IgD-negative memory B cell (primary cell): ENCODE measurements around the gene DPP10. TPM values are rescaled to one million over a fixed set of nuclear protein-coding genes. Genes with fewer than 3 reads are reported as not detected.
"Not testable (repeated sequence)": the region's sequence is repeated elsewhere in the genome, so short reads cannot be mapped to it uniquely, and the experiment has no call there.

Experiments
- H3K27ac Mint-ChIP-seq, 3 donors: one replicate each; pipeline ENCODE4 v1.8.0; 2020 to 2022; ENCODE audit warnings: mild to moderate bottlenecking in 3 of 3, mixed read lengths in 3 of 3, moderate library complexity in 1 of 3
- H3K27me3 Mint-ChIP-seq: one replicate; pipeline ENCODE4 v1.8.0; 2021; ENCODE audit warnings: mixed read lengths
- H3K36me3 Mint-ChIP-seq: one replicate; pipeline ENCODE4 v1.8.0; 2020; ENCODE audit warnings: mild to moderate bottlenecking, mixed read lengths
- H3K4me1 Mint-ChIP-seq, 3 donors: one replicate each; pipeline ENCODE4 v1.8.0; 2020 to 2022; ENCODE audit warnings: mixed read lengths in 3 of 3, mild to moderate bottlenecking in 1 of 3
- H3K4me3 Mint-ChIP-seq, 4 donors: one replicate each; pipeline ENCODE4 v1.8.0; 2020 to 2022; ENCODE audit warnings: mild to moderate bottlenecking in 4 of 4, mixed read lengths in 4 of 4, moderate library complexity in 3 of 4
- H3K9me3 Mint-ChIP-seq, 3 donors: one replicate each; pipeline ENCODE4 v1.8.0; 2020 to 2021; ENCODE audit warnings: mixed read lengths in 3 of 3, mild to moderate bottlenecking in 1 of 3
- polyA plus RNA-seq: library from polyadenylated mRNA; unstranded; fragments of 300-500 nt; fragmentation: Illumina TruSeq; gene quantifications from one replicate; pipeline ENCODE4 v1.2.3, GENCODE V29; 2021

Gene DPP10
- polyA plus RNA-seq, 1 donor from 2014 or later, result not detected

GRCh38 chr2:115075800-115076199, 633.4 kb downstream of the DPP10 start:
- no peaks in the 10 kb centered on the region for H3K36me3 Mint-ChIP-seq
- H3K9me3 Mint-ChIP-seq, result peaks cover 2 to 6% (median 4%) of the 10 kb centered on the region in 3 donors
- no peak overlapping the region for H3K27ac Mint-ChIP-seq
- no peaks in the 10 kb centered on the region for H3K27me3 Mint-ChIP-seq
- H3K4me3 Mint-ChIP-seq, result no peak overlapping the region
- no peaks in the 10 kb centered on the region for H3K4me1 Mint-ChIP-seq

DNA sequence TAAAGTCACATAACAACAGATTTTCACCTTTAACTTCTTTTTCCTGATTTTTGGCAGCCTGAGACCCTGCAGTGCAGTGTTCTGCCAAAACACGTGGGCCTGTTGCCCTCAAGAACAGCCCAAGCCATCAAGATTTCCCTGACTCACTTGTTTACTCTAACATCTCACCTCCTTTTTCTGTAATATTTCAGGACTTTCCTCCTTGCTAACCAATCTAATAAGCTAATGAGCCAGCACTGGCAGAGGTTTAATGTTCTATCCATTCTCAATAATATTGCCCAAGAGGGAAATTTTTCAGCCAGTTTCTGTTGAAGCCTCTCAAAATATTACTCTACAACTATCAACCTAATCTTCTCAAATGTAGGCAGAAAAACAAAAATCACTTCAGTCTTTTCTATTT, 635.2 kb downstream of the DPP10 start:
- Mint-ChIP-seq H3K36me3 (no peaks in the 10 kb centered on the region), H3K9me3 (peaks cover 0 to 2% (median 2%) of the 10 kb centered on the region in 3 donors), H3K4me3 (no peak overlapping the region), H3K4me1 (no peaks in the 10 kb centered on the region), H3K27ac (no peak overlapping the region), H3K27me3 (no peaks in the 10 kb centered on the region)

DNA sequence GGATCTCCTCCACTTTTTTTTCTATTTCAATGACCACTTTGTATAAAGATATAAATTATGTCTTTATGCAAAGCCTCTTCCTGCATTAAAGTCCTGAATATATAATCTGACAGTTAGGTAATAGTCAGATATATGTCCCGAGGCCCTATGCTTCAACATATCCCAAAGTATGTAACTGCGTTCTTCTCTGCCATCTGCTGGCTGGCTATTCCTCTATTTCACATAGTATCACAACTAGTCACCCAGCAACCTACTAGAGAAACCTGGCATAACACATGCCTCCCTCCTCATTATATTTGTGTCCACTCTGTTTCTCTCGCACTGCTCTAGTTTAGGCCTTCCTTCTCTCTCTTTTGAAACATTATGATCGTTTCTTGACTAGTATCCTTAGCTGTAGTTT, 640.8 kb downstream of the DPP10 start:
- Mint-ChIP-seq H3K27ac (no peak overlapping the region), H3K4me1 (no peaks in the 10 kb centered on the region), H3K4me3 (no peak overlapping the region), H3K27me3 (peaks cover 1% of the 10 kb centered on the region), H3K9me3 (peaks cover 4 to 5% (median 5%) of the 10 kb centered on the region in 3 donors), H3K36me3 (no peaks in the 10 kb centered on the region)

DNA sequence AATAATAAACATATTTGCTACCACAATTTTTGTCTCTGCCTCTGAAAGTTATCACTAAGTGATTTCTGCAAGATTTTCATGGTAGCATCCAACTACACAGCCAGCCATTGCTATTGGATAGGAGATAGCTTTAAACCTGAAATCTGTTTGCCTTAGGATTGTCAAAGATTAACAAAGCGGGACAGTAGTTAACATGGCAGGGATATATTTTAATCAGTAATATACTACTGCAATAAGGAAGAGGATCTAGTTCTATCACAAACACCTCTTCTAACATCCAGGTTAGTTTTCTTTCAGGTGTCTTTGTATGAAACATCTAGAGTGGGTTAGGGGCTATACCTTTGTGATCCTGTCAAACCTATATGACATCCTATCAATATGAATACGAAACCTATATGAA, 641.3 kb downstream of the DPP10 start:
- no peaks in the 10 kb centered on the region for H3K4me1 Mint-ChIP-seq
- no peak overlapping the region for H3K27ac Mint-ChIP-seq
- no peaks in the 10 kb centered on the region for H3K36me3 Mint-ChIP-seq
- no peak overlapping the region for H3K4me3 Mint-ChIP-seq
- peaks cover 4 to 5% (median 5%) of the 10 kb centered on the region in 3 donors for H3K9me3 Mint-ChIP-seq
- peaks cover 1% of the 10 kb centered on the region for H3K27me3 Mint-ChIP-seq

- Mint-ChIP-seq H3K4me1 (no peaks in the 10 kb centered on the region), H3K27ac (no peak overlapping the region), H3K36me3 (no peaks in the 10 kb centered on the region), H3K27me3 (peaks cover 1% of the 10 kb centered on the region), H3K4me3 (no peak overlapping the region), H3K9me3 (peaks cover 4 to 5% (median 4%) of the 10 kb centered on the region in 3 donors)
Observed at GRCh38 chr2:115084446-115084845, 642.0 kb downstream of the DPP10 start.

GRCh38 chr2:115086051-115086620, 643.7 kb downstream of the DPP10 start:
- not testable (repeated sequence) for H3K4me3 Mint-ChIP-seq, H3K27me3 Mint-ChIP-seq, H3K9me3 Mint-ChIP-seq, H3K36me3 Mint-ChIP-seq, H3K27ac Mint-ChIP-seq, H3K4me1 Mint-ChIP-seq

DNA sequence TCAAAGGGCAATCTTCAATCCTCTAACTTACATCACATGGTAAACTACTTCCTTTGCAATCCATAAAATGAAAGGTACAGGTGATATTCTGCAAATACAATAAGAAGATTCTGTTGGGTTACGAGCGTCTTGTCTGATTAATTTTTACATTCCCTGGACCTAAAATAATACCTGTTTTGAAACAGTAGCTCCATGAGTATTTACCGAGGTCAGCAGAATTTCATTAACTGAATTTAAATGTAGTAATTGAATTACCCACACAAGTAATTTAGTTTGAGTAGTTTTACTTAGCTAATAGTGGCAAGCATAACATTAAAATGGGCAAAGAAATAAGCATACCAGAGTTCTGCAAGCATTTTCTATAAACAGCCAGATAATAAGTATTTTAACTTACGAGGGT, 652.0 kb downstream of the DPP10 start:
- peaks cover 0 to 8% (median 7%) of the 10 kb centered on the region in 3 donors for H3K9me3 Mint-ChIP-seq
- no peak overlapping the region for H3K27ac Mint-ChIP-seq
- no peaks in the 10 kb centered on the region for H3K36me3 Mint-ChIP-seq
- H3K27me3 Mint-ChIP-seq, result no peaks in the 10 kb centered on the region
- H3K4me3 Mint-ChIP-seq, result no peak overlapping the region
- H3K4me1 Mint-ChIP-seq, result no peaks in the 10 kb centered on the region

DNA sequence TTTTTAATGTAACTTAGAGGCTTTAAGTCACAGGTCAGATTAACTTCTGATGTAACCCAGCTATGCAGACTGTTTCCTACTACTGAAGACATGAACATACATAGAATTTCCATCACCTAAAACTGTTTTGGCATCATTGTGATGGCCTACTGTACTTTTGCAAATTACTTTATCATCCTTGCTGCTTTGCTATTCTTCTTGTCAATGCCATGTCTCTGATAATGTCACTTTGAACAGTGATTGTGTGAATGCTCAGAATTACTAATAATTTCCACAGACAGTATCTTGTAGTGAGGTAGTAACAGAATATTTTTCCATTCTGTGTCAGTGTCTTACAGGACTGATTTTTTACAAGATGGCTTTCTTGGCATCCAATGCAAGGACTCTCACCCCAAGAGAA, 663.5 kb downstream of the DPP10 start:
- Mint-ChIP-seq H3K9me3 (peaks cover 0 to 4% (median 3%) of the 10 kb centered on the region in 3 donors), H3K4me3 (no peak overlapping the region), H3K27ac (no peak overlapping the region), H3K4me1 (no peaks in the 10 kb centered on the region), H3K36me3 (no peaks in the 10 kb centered on the region), H3K27me3 (no peaks in the 10 kb centered on the region)

DNA sequence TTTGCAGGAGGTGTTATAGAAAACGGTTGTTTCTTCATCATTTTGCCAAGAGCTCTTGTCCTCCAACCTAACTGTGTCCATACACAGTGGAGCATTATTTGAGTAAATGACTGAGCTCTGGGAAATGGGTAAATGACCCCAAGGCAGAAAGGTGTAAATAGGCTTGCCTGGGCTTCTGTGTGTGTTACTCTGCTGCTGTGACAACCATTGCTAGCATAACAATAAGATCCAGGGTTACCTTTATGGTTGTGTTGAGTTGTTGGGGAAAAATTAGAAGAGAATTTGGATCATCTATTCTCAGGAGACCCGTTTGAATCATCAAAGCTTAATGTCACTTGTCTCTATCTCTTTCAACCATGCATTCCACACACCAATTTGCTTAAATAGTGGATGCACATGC, 672.7 kb downstream of the DPP10 start:
- no peaks in the 10 kb centered on the region for H3K36me3 Mint-ChIP-seq
- H3K27ac Mint-ChIP-seq, result no peak overlapping the region
- no peak overlapping the region for H3K4me3 Mint-ChIP-seq
- peaks cover 0 to 1% (median 0%) of the 10 kb centered on the region in 3 donors for H3K4me1 Mint-ChIP-seq
- peaks cover 3 to 4% (median 3%) of the 10 kb centered on the region in 3 donors for H3K9me3 Mint-ChIP-seq
- H3K27me3 Mint-ChIP-seq, result no peaks in the 10 kb centered on the region

GRCh38 chr2:115118306-115118705, 675.9 kb downstream of the DPP10 start:
- no peak overlapping the region for H3K27ac Mint-ChIP-seq
- H3K9me3 Mint-ChIP-seq, result peaks cover 1 to 5% (median 4%) of the 10 kb centered on the region in 3 donors
- no peak overlapping the region for H3K4me3 Mint-ChIP-seq
- H3K4me1 Mint-ChIP-seq, result peaks cover 0 to 1% (median 0%) of the 10 kb centered on the region in 3 donors
- no peaks in the 10 kb centered on the region for H3K36me3 Mint-ChIP-seq
- H3K27me3 Mint-ChIP-seq, result no peaks in the 10 kb centered on the region

DNA sequence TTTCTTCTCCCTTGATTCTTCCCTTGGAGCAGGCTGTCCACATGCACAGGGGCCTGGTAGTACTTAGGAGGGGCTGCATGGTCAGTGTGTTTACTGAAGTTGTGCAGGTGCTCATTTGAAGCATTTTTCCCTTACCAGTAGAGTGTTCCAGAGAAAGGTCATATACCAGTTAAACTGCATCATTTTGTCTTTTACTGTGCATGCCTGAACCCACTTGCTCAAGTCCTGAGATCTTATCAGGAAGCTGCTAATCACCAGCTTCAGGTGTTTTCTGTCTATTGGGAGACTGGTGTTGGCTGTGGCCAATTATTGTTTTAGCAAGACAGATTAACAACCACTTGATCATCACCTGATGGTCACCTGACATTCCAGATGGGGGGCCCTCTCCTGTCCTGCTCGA, 676.6 kb downstream of the DPP10 start:
- Mint-ChIP-seq H3K27ac (no peak overlapping the region), H3K4me1 (peaks cover 0 to 1% (median 0%) of the 10 kb centered on the region in 3 donors), H3K4me3 (no peak overlapping the region), H3K36me3 (no peaks in the 10 kb centered on the region), H3K27me3 (no peaks in the 10 kb centered on the region), H3K9me3 (peaks cover 1 to 4% (median 2%) of the 10 kb centered on the region in 3 donors)

GRCh38 chr2:115122701-115123100, 680.3 kb downstream of the DPP10 start:
- peaks cover 2 to 4% (median 3%) of the 10 kb centered on the region in 3 donors for H3K9me3 Mint-ChIP-seq
- H3K27ac Mint-ChIP-seq, result no peak overlapping the region
- no peak overlapping the region for H3K4me3 Mint-ChIP-seq
- peaks cover 0 to 1% (median 0%) of the 10 kb centered on the region in 3 donors for H3K4me1 Mint-ChIP-seq
- no peaks in the 10 kb centered on the region for H3K27me3 Mint-ChIP-seq
- no peaks in the 10 kb centered on the region for H3K36me3 Mint-ChIP-seq

- Mint-ChIP-seq H3K9me3 (peaks cover 2 to 5% (median 3%) of the 10 kb centered on the region in 3 donors), H3K4me3 (no peak overlapping the region), H3K27me3 (no peaks in the 10 kb centered on the region), H3K4me1 (no peaks in the 10 kb centered on the region), H3K27ac (no peak overlapping the region), H3K36me3 (no peaks in the 10 kb centered on the region)
Observed at GRCh38 chr2:115124817-115125216, 682.4 kb downstream of the DPP10 start.

DNA sequence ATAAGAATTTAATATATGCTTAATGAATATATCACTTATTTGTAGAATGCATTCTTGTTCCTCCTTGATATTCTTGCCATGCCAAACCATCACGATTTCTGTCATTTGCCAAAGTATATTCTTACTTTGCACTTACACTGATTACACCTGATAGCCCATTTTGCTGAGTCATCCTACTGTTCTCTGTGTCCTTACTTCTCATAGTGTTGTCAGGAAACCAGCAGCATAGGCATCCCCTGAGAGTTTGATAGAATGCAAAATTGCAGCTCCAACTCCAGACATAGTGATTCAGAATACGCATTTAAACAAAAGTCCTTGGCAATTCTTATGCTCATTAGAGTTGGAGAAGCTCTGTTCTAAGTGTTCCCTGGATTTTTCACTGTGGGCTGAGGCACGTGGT, 687.1 kb downstream of the DPP10 start:
- Mint-ChIP-seq H3K36me3 (no peaks in the 10 kb centered on the region), H3K27me3 (no peaks in the 10 kb centered on the region), H3K27ac (no peak overlapping the region), H3K4me1 (no peaks in the 10 kb centered on the region), H3K4me3 (no peak overlapping the region), H3K9me3 (peaks cover 4 to 9% (median 7%) of the 10 kb centered on the region in 3 donors)

- no peak overlapping the region for H3K27ac Mint-ChIP-seq
- peaks cover 21% of the 10 kb centered on the region for H3K27me3 Mint-ChIP-seq
- H3K4me1 Mint-ChIP-seq, result peaks cover 0 to 5% (median 4%) of the 10 kb centered on the region in 3 donors
- peaks cover 1% of the 10 kb centered on the region for H3K36me3 Mint-ChIP-seq
- peak overlapping the region in 1 of 4 donors; percentile 79 for H3K4me3 Mint-ChIP-seq
- H3K9me3 Mint-ChIP-seq, result peaks cover 3 to 10% (median 4%) of the 10 kb centered on the region in 3 donors
Observed at GRCh38 chr2:115160531-115161080, 718.2 kb downstream of the DPP10 start.
